ENCODE data around the gene PALLD.

DNA sequence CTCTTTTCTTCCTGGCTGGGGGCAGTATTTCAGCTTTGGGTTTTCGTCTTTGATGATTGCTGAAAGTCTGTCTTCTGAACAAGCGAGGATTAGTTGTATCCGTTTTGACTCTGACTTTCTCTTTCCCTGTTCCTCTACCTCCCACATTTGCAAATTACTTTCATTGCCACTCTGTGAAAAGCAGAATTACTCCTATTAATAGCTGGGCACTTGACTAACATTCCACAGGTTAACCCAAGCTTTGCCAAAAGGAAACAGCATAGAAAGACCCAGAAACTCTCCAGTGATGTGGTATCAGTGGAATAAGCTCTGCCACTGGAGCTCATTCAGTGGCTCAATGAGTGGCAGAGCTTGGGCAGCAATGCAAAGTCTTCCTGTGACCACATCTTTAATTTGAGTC is 238.9 kb downstream of the PALLD start:
- no peak for TF ChIP-seq CTCF (IDR thresholded peaks at IDR 0.05)
- TF ChIP-seq POLR2A (IDR thresholded peaks at IDR 0.05) = no peak

Data from testis (tissue), 2 donors.